MM.1S (cell line): ENCODE data around the gene SPIN4.

ENCODE experiments used
- EZH2 ChIP-seq: fragments of 300-600 bp; sonication (generic); optimal IDR thresholded peaks from 2 replicates; pipeline ENCODE3; 2017; ENCODE audit warnings: low read depth, mild to moderate bottlenecking, antibody characterized with exemption, low read length, mixed read lengths
- EZH2phosphoT487 ChIP-seq: fragments of 300-600 bp; sonication (generic); IDR thresholded peaks from 2 replicates; pipeline ENCODE4 v1.6.1; 2018; ENCODE audit warnings: antibody characterized with exemption, low read length
- TF ChIP-seq, protein P1 (sequence below): fragments of 300-600 bp; sonication (generic); IDR thresholded peaks from 2 replicates; pipeline ENCODE4 v1.5.1; 2016; ENCODE audit warnings: antibody characterized with exemption, low read length, mixed read lengths

DNA sequence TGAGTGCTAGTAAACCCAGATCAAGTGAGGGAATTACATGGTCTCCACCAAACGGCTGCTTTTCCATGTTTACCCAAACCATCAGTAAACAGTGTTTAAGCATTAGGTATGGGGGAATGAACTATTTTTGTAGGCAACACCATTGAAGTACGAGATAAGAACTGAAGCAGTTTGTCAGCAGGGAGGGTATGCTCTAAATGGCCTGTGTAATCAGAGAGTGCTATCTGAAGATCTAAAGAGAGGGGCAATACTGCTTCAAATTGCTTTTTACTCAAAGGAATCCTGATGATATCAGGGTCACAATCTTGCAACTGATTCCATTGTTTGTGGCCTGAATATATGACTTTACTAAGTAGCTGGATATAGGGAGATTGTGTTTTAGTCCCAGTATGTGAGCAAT lies 10.4 kb upstream of the SPIN4 start:
- TF ChIP-seq, protein P1, sequence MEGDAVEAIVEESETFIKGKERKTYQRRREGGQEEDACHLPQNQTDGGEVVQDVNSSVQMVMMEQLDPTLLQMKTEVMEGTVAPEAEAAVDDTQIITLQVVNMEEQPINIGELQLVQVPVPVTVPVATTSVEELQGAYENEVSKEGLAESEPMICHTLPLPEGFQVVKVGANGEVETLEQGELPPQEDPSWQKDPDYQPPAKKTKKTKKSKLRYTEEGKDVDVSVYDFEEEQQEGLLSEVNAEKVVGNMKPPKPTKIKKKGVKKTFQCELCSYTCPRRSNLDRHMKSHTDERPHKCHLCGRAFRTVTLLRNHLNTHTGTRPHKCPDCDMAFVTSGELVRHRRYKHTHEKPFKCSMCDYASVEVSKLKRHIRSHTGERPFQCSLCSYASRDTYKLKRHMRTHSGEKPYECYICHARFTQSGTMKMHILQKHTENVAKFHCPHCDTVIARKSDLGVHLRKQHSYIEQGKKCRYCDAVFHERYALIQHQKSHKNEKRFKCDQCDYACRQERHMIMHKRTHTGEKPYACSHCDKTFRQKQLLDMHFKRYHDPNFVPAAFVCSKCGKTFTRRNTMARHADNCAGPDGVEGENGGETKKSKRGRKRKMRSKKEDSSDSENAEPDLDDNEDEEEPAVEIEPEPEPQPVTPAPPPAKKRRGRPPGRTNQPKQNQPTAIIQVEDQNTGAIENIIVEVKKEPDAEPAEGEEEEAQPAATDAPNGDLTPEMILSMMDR, result no peak
- TF ChIP-seq EZH2 (no peak), EZH2phosphoT487 (no peak)
